ENCODE data around the gene PTPN6. TPM values are rescaled to one million over a fixed set of nuclear protein-coding genes. Genes with fewer than 3 reads are reported as not detected.
A peak's percentile ranks its signal among the peaks of the same experiment; 100 is the strongest.

The PTPN6 gene
- total RNA-seq, 1 donor from 2014 or later = 1.5 TPM

DNA sequence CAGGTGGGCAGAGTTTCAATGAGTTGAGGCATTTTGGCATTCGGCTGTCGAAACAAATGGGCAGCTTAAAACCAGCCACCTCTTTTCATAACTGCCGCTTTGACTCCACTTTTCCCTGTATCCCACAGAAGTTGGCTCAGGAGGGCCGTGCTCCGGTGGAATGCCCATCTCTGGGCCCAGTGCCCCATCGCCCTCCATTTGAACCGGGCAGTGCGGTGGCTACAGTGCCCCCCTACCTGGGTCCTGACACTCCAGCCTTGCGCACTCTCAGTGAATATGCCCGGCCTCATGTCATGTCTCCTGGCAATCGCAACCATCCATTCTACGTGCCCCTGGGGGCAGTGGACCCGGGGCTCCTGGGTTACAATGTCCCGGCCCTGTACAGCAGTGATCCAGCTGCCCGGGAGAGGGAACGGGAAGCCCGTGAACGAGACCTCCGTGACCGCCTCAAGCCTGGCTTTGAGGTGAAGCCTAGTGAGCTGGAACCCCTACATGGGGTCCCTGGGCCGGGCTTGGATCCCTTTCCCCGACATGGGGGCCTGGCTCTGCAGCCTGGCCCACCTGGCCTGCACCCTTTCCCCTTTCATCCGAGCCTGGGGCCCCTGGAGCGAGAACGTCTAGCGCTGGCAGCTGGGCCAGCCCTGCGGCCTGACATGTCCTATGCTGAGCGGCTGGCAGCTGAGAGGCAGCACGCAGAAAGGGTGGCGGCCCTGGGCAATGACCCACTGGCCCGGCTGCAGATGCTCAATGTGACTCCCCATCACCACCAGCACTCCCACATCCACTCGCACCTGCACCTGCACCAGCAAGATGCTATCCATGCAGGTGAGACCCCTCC, 12.6 kb upstream of the PTPN6 start:
- DNase-seq (ENCODE audit: low read depth) = no peak

DNA sequence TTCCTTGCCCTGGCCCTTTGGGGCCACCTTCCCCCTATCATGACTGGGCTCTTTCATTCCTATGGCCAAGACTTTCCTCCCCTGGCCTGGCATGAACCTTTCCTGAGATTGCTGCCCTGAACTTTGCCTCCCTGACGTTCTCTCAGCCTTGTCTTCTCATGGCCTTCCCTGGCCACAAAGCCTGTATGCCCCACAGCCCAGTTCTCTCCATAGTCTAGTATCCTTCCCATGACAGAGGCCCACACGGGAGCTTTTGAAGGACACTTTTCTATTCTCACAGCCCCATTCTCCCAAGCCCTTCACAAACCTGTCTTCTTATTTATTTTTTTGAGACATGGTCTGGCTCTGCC, 12.0 kb upstream of the PTPN6 start:
- no peak for DNase-seq (ENCODE audit: low read depth)

DNA sequence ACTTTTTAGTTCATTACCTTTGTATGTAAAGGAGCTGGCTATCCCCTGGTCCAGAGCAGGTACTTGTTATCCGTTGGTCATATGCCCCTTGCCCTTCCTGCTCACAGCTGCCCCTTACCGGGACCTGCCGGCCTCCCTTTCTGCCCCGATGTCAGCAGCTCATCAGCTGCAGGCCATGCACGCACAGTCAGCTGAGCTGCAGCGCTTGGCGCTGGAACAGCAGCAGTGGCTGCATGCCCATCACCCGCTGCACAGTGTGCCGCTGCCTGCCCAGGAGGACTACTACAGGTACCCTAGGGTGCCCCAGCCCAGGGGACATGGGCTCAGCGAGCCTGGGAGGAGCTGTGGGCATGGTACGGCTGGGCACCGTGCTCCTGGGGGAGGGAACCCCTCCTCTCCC, 9.9 kb upstream of the PTPN6 start:
- DNase-seq (ENCODE audit: low read depth) = no peak

DNA sequence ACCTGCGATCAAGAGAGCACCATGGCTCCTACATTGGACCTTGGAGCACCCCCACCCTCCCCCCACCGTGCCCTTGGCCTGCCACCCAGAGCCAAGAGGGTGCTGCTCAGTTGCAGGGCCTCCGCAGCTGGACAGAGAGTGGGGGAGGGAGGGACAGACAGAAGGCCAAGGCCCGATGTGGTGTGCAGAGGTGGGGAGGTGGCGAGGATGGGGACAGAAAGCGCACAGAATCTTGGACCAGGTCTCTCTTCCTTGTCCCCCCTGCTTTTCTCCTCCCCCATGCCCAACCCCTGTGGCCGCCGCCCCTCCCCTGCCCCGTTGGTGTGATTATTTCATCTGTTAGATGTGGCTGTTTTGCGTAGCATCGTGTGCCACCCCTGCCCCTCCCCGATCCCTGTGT, 9.4 kb upstream of the PTPN6 start:
- no peak for DNase-seq (ENCODE audit: low read depth)

DNA sequence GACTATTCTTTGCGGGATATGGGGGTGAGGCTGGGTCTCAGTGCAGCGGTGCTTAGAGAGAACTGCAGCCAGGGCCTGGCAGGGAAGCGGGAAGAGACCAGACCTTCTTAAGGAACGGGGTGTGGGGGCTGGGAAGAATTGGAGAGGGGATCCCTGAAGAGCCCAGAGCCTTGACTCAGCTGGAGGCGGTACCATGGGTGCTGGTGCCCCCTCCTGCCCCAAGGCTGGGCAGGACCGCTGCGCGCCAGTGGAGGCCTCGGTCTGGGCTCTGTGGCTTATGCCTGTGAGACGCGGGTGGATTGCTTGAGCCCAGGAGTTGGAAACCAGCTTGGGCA, 8.9 kb upstream of the PTPN6 start:
- DNase-seq (ENCODE audit: low read depth) = no peak

DNA sequence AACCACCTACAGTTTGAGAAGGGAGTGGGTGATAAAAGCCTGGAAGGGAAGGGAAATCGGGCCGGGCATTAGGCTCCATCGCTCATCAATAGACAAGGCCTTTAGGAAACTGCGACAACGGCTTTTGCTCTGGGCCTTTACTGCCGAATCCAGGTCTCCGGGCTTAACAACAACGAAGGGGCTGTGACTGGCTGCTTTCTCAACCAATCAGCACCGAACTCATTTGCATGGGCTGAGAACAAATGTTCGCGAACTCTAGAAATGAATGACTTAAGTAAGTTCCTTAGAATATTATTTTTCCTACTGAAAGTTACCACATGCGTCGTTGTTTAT, 7.8 kb upstream of the PTPN6 start:
- peak; percentile 91 for DNase-seq (ENCODE audit: low read depth)

DNA sequence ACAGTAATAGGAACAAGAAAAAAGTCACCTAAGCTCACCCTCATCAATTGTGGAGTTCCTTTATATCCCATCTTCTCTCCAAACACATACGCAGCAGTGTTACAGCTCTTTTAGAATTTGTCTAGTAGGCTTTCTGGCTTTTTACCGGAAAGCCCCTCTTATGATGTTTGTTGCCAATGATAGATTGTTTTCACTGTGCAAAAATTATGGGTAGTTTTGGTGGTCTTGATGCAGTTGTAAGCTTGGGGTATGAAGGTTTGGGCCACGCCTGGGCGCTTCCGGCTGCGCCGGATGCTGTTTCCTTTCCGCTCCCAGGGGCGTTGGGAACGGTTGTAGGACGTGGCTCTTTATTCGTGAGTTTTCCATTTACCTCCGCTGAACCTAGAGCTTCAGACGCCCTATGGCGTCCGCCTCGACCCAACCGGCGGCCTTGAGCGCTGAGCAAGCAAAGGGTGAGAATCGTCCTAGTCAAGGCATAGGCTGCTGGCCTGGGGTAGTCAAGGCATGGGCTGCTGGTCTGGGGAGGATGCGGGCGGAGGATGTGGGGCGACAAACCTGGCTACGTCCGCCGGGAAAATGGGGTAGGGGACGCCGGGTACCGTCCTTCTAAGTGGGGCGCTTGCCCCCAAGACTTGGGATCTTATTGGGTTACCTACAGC, 7.3 kb upstream of the PTPN6 start, which contains the start of the genes C12orf57 and RNU7-1:
TSS of gene C12orf57 (plus strand) at position 301 of the 659 bp plus-strand sequence. CDS start at position 401, 100 bp downstream.
TSS of gene RNU7-1 (plus strand) at position 95 of the 659 bp plus-strand sequence.
- DNase-seq (ENCODE audit: low read depth) = peak; percentile 89

DNA sequence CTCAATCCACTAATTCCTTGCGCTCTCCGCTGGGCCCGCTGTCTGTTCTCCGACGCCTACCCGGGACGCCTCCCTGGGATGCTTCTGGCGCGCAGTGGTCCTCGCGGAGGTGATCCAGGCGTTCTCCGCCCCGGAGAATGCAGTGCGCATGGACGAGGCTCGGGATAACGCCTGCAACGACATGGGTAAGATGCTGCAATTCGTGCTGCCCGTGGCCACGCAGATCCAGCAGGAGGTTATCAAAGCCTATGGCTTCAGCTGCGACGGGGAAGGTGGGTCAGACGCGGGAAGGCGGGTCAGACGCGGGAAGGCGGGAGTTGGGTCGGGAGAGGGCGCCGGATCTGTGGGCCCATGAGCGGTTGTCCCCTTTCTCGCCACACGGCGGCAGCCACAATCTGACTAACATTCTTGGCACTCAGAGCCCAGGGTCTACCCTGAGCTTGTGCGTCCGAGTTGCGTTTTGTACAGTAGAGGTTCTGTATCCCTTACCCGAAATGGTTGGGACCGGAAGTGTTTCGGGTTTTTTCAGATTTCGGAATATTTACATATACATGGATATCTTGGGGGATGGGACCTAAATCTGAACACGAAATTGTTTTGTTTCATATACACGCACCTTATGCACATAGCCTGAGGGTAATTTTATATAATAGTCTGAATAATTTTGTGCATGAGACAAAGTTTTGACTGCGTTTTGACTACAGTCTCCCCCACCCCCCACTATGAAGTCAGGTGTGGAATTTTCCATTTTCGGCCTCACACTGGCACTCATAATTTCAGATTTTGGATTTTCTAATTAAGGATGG, 6.6 kb upstream of the PTPN6 start:
- peak; percentile 93 for DNase-seq (ENCODE audit: low read depth)

DNA sequence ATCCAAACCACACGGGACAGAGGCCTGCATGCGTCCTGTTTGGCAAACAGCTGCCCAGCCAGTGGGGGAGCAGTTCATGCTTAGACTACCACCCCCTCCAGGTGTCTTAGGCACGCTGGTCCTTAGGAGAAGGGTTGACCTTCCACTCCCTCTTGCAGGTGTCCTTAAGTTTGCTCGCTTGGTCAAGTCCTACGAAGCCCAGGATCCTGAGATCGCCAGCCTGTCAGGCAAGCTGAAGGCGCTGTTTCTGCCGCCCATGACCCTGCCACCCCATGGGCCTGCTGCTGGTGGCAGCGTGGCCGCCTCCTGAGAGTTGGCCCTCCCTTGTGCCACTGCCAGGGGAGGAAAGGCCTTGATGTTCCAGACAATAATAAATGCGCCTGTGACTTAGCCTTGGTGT, 5.5 kb upstream of the PTPN6 start:
- no peak for DNase-seq (ENCODE audit: low read depth)

DNA sequence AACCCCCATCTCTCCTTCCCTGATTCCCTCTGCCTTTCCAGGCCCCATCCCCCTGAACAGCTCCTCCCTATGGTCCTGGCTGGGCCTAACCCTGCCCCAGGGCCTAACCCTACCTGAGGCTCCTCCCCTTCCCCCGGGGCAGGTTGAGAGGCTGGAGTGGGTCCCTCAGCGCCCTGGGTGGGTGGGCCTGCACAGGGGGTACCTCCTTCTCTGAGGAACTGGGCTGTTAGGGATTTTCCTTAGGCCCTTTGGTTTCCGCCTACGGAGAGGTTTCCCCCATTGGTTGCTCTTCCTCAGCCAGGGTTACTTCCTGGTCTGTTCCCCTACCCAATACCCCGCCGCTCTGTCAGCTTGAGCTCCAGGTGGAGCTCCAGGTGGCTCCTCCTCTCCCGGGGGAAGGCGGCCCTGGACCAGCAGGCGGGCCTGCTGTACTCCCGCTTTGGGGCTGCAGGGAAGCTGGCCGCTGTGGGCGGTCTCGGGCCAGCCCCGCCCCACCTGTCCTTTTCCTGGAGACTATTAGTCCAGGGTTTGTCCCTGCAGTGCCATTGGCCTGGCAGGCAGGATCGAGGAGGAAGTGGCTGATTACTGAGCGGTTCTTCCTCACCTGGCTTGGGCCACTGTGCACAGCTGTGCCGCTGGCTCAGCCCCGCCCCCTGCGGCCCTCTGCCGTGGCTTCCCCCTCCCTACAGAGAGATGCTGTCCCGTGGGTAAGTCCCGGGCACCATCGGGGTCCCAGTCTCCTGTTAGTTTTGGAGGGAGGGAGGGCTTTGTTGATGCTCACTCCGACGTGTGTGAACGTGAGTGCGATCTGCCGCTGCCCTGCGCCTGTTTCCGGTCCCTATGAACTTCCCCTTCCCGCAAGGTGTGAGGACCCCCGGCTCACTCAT, 4.9 kb upstream of the PTPN6 start:
- DNase-seq (ENCODE audit: low read depth) = no peak

DNA sequence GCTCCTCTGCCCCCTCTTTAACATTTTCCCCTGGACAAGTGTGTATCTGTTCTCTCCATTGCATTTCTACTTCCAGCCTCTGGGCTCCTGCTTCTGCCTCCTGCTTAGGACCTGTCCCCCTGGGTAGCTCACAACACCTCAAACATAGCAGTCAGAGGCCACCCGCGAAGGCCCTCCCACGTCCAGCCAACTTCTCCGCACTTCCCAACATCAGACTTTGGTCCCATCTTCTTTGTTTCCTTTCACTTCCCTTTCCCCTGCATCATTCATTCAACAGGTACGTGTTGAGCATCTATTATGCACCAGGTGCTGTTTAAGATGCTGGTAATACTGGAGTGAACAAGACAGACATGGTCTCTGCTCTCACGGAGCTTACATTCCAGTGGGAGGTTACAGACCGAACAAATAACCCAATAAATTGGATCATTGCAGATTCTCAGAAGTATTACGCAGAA, 4.2 kb upstream of the PTPN6 start:
- DNase-seq (ENCODE audit: low read depth) = no peak

DNA sequence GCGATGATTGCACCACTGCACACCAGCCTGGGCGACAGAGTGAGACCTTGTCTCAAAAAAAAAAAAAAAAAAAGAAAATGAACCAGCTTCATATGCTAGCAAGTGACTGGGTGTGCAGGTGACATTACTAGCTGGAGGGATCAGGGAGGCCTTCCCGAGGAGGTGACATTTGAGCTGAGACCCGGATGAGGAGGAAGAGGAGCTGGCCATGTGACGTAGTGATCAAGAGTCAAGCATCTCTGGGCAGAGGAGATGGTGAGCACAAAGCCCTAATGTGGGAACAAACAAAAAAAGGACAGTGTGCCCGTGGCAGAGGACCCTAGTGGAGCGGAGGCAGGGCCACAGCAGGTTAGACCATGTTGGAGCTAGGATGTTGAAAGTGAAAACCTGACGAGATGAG, 3.5 kb upstream of the PTPN6 start:
- no peak for DNase-seq (ENCODE audit: low read depth)

DNA sequence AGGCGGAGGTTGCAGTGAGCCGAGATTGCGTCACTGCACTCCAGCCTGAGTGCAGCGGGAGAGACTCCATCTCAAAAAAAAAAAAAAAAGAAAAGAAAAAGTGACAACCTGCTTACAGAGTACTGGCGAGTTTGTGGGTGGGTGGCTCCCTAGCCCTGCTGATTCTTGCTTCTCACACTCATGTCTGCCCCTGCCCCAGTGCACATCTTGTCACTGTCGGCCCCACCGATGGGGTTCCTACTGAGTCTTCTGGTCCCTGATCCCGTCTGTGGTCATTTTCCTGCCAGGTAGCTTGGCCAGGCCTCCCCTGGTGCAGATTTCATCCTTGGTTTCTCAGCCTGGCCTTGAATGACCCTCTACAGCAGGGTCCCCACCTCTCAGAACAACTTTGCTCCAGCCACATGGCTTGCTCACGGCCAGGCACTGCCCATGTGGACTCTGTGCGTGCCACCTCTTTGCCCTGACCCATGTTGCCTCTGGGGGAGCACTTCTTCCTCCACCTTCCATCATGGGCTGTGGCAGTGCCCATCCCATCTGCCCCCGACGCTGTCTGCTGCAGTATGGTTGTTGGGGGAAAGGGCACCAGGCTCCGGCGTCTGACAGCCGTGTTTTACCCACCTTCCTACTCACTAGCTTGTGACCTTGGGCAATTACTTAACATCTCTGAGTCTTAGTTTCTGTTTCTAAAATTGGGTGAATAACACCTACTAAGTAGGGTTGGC, 2.1 kb upstream of the PTPN6 start:
- no peak for DNase-seq (ENCODE audit: low read depth)

DNA sequence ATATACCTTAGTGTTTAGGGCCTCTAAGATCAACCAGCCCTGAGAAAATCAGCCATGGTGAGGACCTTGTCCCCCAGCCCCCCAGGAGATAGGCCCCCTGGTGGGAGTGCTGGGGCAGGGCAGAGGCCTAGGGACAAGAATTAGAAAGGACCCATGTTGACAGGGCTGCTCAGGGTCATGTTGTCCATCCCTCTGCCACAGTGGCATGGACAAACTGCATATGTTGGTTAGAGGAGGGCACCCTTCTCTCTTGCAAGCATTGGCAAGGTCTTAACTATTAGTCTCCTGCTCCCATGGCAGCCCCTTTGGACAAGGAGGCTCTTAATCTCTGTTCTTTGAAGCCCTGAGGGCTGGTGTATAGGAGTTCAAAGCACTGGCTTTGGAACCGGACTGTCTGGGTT, 755 bp upstream of the PTPN6 start:
- DNase-seq (ENCODE audit: low read depth) = no peak

DNA sequence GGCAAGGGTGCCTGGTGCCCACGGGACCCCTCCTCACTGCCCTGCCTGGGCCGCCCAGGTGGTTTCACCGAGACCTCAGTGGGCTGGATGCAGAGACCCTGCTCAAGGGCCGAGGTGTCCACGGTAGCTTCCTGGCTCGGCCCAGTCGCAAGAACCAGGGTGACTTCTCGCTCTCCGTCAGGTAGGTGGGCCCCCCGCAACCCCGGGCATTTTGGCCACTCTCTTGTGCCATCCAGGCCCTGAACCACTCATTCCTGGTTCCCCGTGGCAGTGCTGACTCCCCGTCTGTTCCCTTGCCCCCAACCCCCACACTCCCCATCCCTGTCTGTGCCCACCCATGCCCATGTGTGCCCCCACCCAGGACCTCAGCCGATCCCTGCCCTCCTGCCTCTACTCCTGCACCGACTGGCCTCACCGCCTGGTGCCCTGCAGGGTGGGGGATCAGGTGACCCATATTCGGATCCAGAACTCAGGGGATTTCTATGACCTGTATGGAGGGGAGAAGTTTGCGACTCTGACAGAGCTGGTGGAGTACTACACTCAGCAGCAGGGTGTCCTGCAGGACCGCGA, 480 bp downstream of the PTPN6 start:
- no peak for DNase-seq (ENCODE audit: low read depth)

DNA sequence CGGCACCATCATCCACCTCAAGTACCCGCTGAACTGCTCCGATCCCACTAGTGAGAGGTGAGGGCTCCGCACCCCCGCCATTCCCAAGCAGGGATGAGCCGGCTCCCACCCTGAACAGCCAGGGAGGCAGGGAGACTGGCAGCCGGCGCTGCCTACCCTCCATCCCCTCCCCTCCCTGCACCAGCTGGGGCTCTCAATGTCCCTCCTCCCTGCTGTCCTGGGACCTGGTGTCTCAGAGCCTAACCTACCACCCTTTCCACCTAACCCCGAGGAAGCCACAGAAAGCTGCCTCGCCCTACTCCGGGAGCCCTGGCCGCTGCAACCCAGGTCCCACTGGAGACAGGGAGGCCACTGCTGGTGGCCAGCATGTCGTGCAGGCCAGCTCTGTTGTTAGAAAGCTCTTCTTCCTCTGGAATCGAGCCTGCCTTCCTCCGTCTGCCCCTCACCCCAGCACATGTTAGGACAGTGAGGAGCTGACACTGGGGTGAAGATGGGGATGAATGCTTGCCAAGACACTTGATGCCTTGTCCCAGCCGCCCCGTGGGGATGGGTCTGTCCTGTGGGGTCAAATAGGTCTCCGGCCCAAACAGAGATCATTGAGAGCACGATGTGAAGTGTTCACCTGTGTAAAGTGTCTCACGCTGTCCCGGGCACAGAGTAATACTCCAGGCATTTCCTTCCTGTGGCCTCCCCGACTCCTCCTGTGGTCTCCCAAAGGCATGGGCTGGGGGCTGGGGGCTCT, 1.1 kb downstream of the PTPN6 start:
- DNase-seq (ENCODE audit: low read depth) = no peak

DNA sequence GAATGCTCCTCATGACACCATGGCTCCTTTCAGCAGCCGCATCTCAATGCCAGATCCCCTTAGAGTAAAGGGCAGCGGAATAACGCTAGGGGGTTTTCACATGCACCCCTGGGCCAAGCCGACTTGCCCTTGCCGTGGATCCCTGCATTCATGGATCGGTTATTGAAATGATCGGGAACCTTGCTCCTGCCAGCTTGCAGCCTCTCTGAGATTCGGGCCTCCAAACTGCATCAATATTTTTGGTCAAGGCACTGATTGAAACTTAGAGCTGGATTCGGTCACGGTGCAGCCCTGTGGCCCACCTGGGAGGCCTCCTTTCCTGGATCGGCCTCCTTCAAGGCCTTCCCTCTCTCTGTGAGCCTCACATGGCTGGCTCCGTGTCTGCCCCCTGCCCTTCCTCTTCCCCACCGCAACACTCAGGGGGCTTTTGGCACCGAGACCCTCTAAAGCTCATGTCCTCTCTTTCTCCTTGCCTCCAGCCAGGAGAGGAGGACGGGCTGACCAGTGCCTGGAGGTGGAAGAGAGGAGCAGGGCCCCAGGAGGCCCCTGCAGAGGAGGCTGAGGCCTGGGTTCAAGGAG, 1.8 kb downstream of the PTPN6 start:
- no peak for DNase-seq (ENCODE audit: low read depth)

DNA sequence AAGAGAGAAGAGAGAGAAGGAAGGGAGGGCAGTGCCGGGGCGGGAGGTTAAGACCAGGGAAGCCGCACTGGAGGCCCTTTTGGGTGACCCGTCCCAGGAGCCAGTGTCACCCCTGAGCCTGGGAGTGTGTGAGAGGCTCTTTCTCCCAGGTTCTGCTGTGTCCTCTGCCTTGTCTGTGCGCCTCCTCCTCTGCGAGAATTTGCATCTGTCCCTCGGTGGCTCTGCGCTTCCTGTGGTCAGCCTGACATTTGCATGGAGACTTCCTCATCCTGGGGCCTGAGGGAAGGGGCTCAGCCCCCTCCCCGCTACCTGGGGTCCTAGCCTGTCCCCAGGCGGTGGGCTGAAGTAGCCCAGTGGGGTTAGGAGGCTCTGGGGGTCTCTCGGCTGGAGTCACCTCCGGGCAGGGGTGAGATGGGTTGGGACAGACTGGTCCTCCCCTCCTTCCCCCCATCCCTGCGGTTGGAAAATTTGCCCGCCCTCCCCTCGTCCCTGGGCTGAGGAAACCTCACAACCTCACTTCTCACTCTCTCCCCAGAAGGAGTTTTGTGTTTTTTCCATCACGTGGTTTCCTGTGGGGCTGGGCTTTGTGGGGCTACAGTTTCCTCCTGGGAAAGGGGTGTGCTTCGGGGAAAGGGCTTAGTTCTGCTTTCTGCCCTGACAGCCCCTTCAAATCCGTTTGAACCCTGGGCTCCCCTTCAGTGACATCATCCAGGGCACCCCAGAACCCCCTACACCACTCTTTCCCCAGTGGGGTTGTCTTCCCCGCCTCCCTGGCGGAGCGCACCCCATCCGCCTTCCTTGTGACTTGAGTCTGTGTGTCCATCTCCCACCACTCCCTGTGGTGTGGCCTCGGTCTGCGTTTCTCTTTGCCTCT, 2.5 kb downstream of the PTPN6 start:
- no peak for DNase-seq (ENCODE audit: low read depth)

Data from myocyte (in vitro differentiated cells).